ENCODE results near the gene RABGAP1L.

- TF ChIP-seq POLR2AphosphoS5 (IDR thresholded peaks at IDR 0.05; ENCODE audit: low read depth, low read length), result no peak
- no peak for TF ChIP-seq POLR2A (IDR thresholded peaks at IDR 0.05; ENCODE audit: low read depth, low read length)
- no peak for TF ChIP-seq TAF1 (IDR thresholded peaks at IDR 0.05; ENCODE audit: low read depth, low read length)
- no peak for TF ChIP-seq POU2F2 (IDR thresholded peaks at IDR 0.05; ENCODE audit: low read depth, low read length)
- TF ChIP-seq SPI1 (IDR thresholded peaks at IDR 0.05; ENCODE audit: low read depth, low read length), result no peak
- no peak for TF ChIP-seq PAX5 (IDR thresholded peaks at IDR 0.05; ENCODE audit: insufficient read depth, low read length, severe bottlenecking)
These were observed 35.5 kb upstream of the RABGAP1L start for GRCh38 chr1:174123843-174124242.
